C4-2B (cell line): ENCODE measurements around the gene ANKRD33.

Experiments used
- H3K27ac ChIP-seq: fragments of 450-650 bp; 2 replicates; pipeline ENCODE4 v1.5.1; 2017
- CTCF ChIP-seq: fragments of 450-650 bp; conservative IDR thresholded peaks from 2 replicates; pipeline ENCODE4 v1.5.1; 2017; ENCODE audit warnings: mild to moderate bottlenecking
- ZFX ChIP-seq: fragments of 450-650 bp; IDR thresholded peaks from 2 replicates; pipeline ENCODE4 v1.6.1; 2017

ANKRD33 gene

GRCh38 chr12:51923506-51924365 is 35.8 kb downstream of the ANKRD33 start:
- no peak overlapping the region; the same call in 1 of the 2 replicates for H3K27ac ChIP-seq
- TF ChIP-seq ZFX: no peak
- TF ChIP-seq CTCF: peak; percentile 84

GRCh38 chr12:51924551-51925319 is 36.8 kb downstream of the ANKRD33 start:
- TF ChIP-seq ZFX (no peak), CTCF (no peak)
- peak overlapping the region; percentile 15; the same call in 1 of the 2 replicates for H3K27ac ChIP-seq

GRCh38 chr12:51925346-51926063 is 37.6 kb downstream of the ANKRD33 start:
- no peak for TF ChIP-seq CTCF
- no peak for TF ChIP-seq ZFX

GRCh38 chr12:51926064-51926632 is 38.2 kb downstream of the ANKRD33 start:
- TF ChIP-seq ZFX (no peak), CTCF (no peak)
- H3K27ac ChIP-seq: no peak overlapping the region; the same call in 1 of the 2 replicates

More at GRCh38 chr12:51925346-51926063, 37.6 kb downstream of the ANKRD33 start:
- peak overlapping the region; percentile 15; the same call in 1 of the 2 replicates for H3K27ac ChIP-seq

GRCh38 chr12:51926718-51927117 is 38.8 kb downstream of the ANKRD33 start:
- TF ChIP-seq CTCF: peak; percentile 52
- TF ChIP-seq ZFX: no peak
- no peak overlapping the region for H3K27ac ChIP-seq

- H3K27ac ChIP-seq: no peak overlapping the region
These were observed 44.5 kb downstream of the ANKRD33 start for GRCh38 chr12:51932218-51933076.

More at GRCh38 chr12:51932218-51933076, 44.5 kb downstream of the ANKRD33 start:
- TF ChIP-seq ZFX (no peak), CTCF (no peak)
